Large intestine (tissue), 3 donors: ENCODE results near the gene ABCA5. TPM values are rescaled to one million over a fixed set of nuclear protein-coding genes. Genes with fewer than 3 reads are reported as not detected.
A peak's percentile ranks its signal among the peaks of the same experiment; 100 is the strongest.

Experiments
- DNase-seq, 2 donors: peaks; one replicate each; pipeline versions ENCODE4 v3.0.0 to v3.0.0-alpha.2; 2013
- H3K27ac ChIP-seq: one replicate; pipeline ENCODE4 v1.5.1; 2013; ENCODE audit warnings: low read length
- H3K27me3 ChIP-seq: 2 replicates; pipeline ENCODE4 v1.6.1; 2013; ENCODE audit warnings: low read length; ENCODE audit not compliant: control insufficient read depth, insufficient read depth
- H3K36me3 ChIP-seq: 2 replicates; pipeline ENCODE4 v1.6.1; 2013; ENCODE audit warnings: low read length; ENCODE audit not compliant: control insufficient read depth, insufficient read depth
- H3K4me1 ChIP-seq: one replicate; pipeline ENCODE4 v1.6.1; 2013; ENCODE audit warnings: low read length; ENCODE audit not compliant: control insufficient read depth, insufficient read depth
- H3K4me3 ChIP-seq: one replicate; pipeline ENCODE4 v1.5.1; 2013; ENCODE audit warnings: low read length
- H3K9me3 ChIP-seq: one replicate; pipeline ENCODE4 v1.6.1; 2013; ENCODE audit warnings: mild to moderate bottlenecking, low read depth, low read length, moderate library complexity; ENCODE audit not compliant: control insufficient read depth
- WGBS: methylation state at CpG from one replicate; pipeline ENCODE4 v1.1.5; 2013; ENCODE audit warnings: low lambda C conversion rate; ENCODE audit not compliant: insufficient coverage; 5-methylcytosine and 5-hydroxymethylcytosine counted together
- polyA plus RNA-seq: library from polyadenylated mRNA; unstranded; fragments of 120-200 nt; gene quantifications from one replicate; pipeline ENCODE4 v1.2.1, GENCODE V29; 2013

ABCA5 gene
- polyA plus RNA-seq, 1 donor: 126 TPM

GRCh38 chr17:69236946-69237345, 90.0 kb downstream of the ABCA5 start:
- no peak for DNase-seq
- Histone ChIP-seq H3K4me3 (no peak overlapping the region), H3K4me1 (no peaks in the 10 kb centered on the region), H3K27me3 (no peaks in the 10 kb centered on the region), H3K9me3 (peaks cover 6% of the 10 kb centered on the region), H3K27ac (no peak overlapping the region), H3K36me3 (peaks cover 12% of the 10 kb centered on the region)
- 76% methylated on average over 3 of the region's 3 CpGs for WGBS

GRCh38 chr17:69236464-69236863, 90.5 kb downstream of the ABCA5 start:
- no peak overlapping the region for H3K4me3 ChIP-seq
- no CpG with 5 or more reads among the region's 2 CpGs for WGBS
- no peaks in the 10 kb centered on the region for H3K27me3 ChIP-seq
- H3K36me3 ChIP-seq: peaks cover 11% of the 10 kb centered on the region
- no peak for DNase-seq
- peaks cover 10% of the 10 kb centered on the region for H3K9me3 ChIP-seq
- no peaks in the 10 kb centered on the region for H3K4me1 ChIP-seq
- H3K27ac ChIP-seq: no peak overlapping the region

- no peak overlapping the region for H3K27ac ChIP-seq
- WGBS: no CpG with 5 or more reads among the region's 1 CpG
Observed at GRCh38 chr17:69235338-69236058, 91.4 kb downstream of the ABCA5 start.

GRCh38 chr17:69232650-69233049, 94.3 kb downstream of the ABCA5 start:
- peaks cover 5% of the 10 kb centered on the region for H3K36me3 ChIP-seq
- DNase-seq: no peak
- no peak overlapping the region for H3K4me3 ChIP-seq
- H3K27ac ChIP-seq: no peak overlapping the region
- no peaks in the 10 kb centered on the region for H3K4me1 ChIP-seq
- no peaks in the 10 kb centered on the region for H3K27me3 ChIP-seq
- peaks cover 10% of the 10 kb centered on the region for H3K9me3 ChIP-seq

More at GRCh38 chr17:69235338-69236058, 91.4 kb downstream of the ABCA5 start:
- Histone ChIP-seq H3K27me3 (no peaks in the 10 kb centered on the region), H3K4me1 (no peaks in the 10 kb centered on the region), H3K4me3 (no peak overlapping the region), H3K9me3 (peaks cover 10% of the 10 kb centered on the region), H3K36me3 (peaks cover 8% of the 10 kb centered on the region)
- peak; percentile 64 to 73 for DNase-seq

- DNase-seq: no peak
- Histone ChIP-seq H3K27me3 (no peaks in the 10 kb centered on the region), H3K27ac (no peak overlapping the region), H3K9me3 (peaks cover 10% of the 10 kb centered on the region), H3K4me1 (no peaks in the 10 kb centered on the region), H3K4me3 (no peak overlapping the region), H3K36me3 (peaks cover 5% of the 10 kb centered on the region)
- WGBS: no CpG with 5 or more reads among the region's 1 CpG
Observed at GRCh38 chr17:69231521-69231920, 95.4 kb downstream of the ABCA5 start.

GRCh38 chr17:69230939-69231338, 96.0 kb downstream of the ABCA5 start:
- 100% methylated on average over 2 of the region's 3 CpGs for WGBS

GRCh38 chr17:69228576-69228975, 98.4 kb downstream of the ABCA5 start, which contains the start of gene ABCA10:
Gene ABCA10, minus strand, starts transcription at chr17:69228824. Its CDS starts 3,466 bp downstream, at chr17:69225358.
- DNase-seq: no peak
- Histone ChIP-seq H3K27ac (no peak within 1 kb of the TSS), H3K4me1 (no peaks in the 10 kb centered on the region), H3K9me3 (peaks cover 10% of the 10 kb centered on the region), H3K4me3 (no peak within 1 kb of the TSS), H3K27me3 (no peaks in the 10 kb centered on the region), H3K36me3 (no peaks in the 10 kb centered on the region)
- 86% methylated on average over 1 of the region's 1 CpG for WGBS

More at GRCh38 chr17:69230939-69231338, 96.0 kb downstream of the ABCA5 start:
- H3K27ac ChIP-seq: no peak overlapping the region
- no peaks in the 10 kb centered on the region for H3K4me1 ChIP-seq
- DNase-seq: no peak
- no peaks in the 10 kb centered on the region for H3K27me3 ChIP-seq
- H3K9me3 ChIP-seq: peaks cover 10% of the 10 kb centered on the region
- H3K4me3 ChIP-seq: no peak overlapping the region
- H3K36me3 ChIP-seq: peaks cover 5% of the 10 kb centered on the region

- H3K9me3 ChIP-seq: peaks cover 8% of the 10 kb centered on the region
- no peak for DNase-seq
- no peaks in the 10 kb centered on the region for H3K4me1 ChIP-seq
- H3K4me3 ChIP-seq: no peak overlapping the region
- no peaks in the 10 kb centered on the region for H3K27me3 ChIP-seq
- H3K27ac ChIP-seq: no peak overlapping the region
- no peaks in the 10 kb centered on the region for H3K36me3 ChIP-seq
Observed at GRCh38 chr17:69228018-69228417, 98.9 kb downstream of the ABCA5 start.

GRCh38 chr17:69227541-69227940, 99.4 kb downstream of the ABCA5 start:
- no CpG with 5 or more reads among the region's 2 CpGs for WGBS
- Histone ChIP-seq H3K27me3 (no peaks in the 10 kb centered on the region), H3K36me3 (no peaks in the 10 kb centered on the region), H3K9me3 (peaks cover 4% of the 10 kb centered on the region), H3K4me1 (no peaks in the 10 kb centered on the region), H3K4me3 (no peak overlapping the region), H3K27ac (no peak overlapping the region)
- no peak for DNase-seq

GRCh38 chr17:69223809-69224208, 103.1 kb downstream of the ABCA5 start:
- H3K36me3 ChIP-seq: peaks cover 2% of the 10 kb centered on the region
- H3K4me3 ChIP-seq: no peak overlapping the region
- WGBS: 73% methylated on average over 2 of the region's 3 CpGs
- H3K27ac ChIP-seq: no peak overlapping the region
- no peaks in the 10 kb centered on the region for H3K4me1 ChIP-seq
- H3K27me3 ChIP-seq: no peaks in the 10 kb centered on the region
- no peaks in the 10 kb centered on the region for H3K9me3 ChIP-seq
- DNase-seq: no peak

- Histone ChIP-seq H3K36me3 (peaks cover 3% of the 10 kb centered on the region), H3K27ac (no peak overlapping the region), H3K27me3 (no peaks in the 10 kb centered on the region), H3K4me1 (no peaks in the 10 kb centered on the region), H3K9me3 (no peaks in the 10 kb centered on the region), H3K4me3 (no peak overlapping the region)
- no peak for DNase-seq
Observed at GRCh38 chr17:69222707-69223258, 104.2 kb downstream of the ABCA5 start.
